Stimulated activated CD8-positive, alpha-beta memory T cell treated with anti-CD3 and anti-CD28 coated beads, Interleukin-4, amount 100 ng/mL, for 1 hour (primary cell): ENCODE data around the gene NAALADL2.
"Not testable (repeated sequence)": the region's sequence is repeated elsewhere in the genome, so short reads cannot be mapped to it uniquely, and the experiment has no call there.

ENCODE experiments used
- DNase-seq, 2 donors: peaks; one replicate each; pipeline ENCODE4 v3.0.0-alpha.2; 2020; ENCODE audit warnings: low read depth in 2 of 2, low spot score in 1 of 2

Gene NAALADL2

GRCh38 chr3:175554801-175555200, 695.7 kb downstream of the NAALADL2 start:
- no peak for DNase-seq

GRCh38 chr3:175558261-175558660, 699.1 kb downstream of the NAALADL2 start:
- DNase-seq: no peak

GRCh38 chr3:175564363-175564762, 705.2 kb downstream of the NAALADL2 start:
- no peak for DNase-seq

GRCh38 chr3:175571096-175571495, 712.0 kb downstream of the NAALADL2 start:
- DNase-seq: no peak

GRCh38 chr3:175573226-175573625, 714.1 kb downstream of the NAALADL2 start:
- DNase-seq: no peak

GRCh38 chr3:175580318-175580717, 721.2 kb downstream of the NAALADL2 start:
- no peak for DNase-seq

GRCh38 chr3:175585898-175586297, 726.8 kb downstream of the NAALADL2 start:
- DNase-seq: no peak

GRCh38 chr3:175590745-175591144, 731.6 kb downstream of the NAALADL2 start:
- no peak for DNase-seq

- no peak for DNase-seq
Measured at GRCh38 chr3:175591375-175591774, 732.2 kb downstream of the NAALADL2 start.

- no peak for DNase-seq
Measured at GRCh38 chr3:175593331-175593730, 734.2 kb downstream of the NAALADL2 start.

- DNase-seq: no peak
Measured at GRCh38 chr3:175598740-175599139, 739.6 kb downstream of the NAALADL2 start.

GRCh38 chr3:175601521-175601920, 742.4 kb downstream of the NAALADL2 start:
- DNase-seq: no peak

- no peak for DNase-seq
Measured at GRCh38 chr3:175605851-175606250, 746.7 kb downstream of the NAALADL2 start.

GRCh38 chr3:175606650-175607318, 747.6 kb downstream of the NAALADL2 start:
- no peak for DNase-seq

GRCh38 chr3:175608356-175608755, 749.2 kb downstream of the NAALADL2 start:
- no peak for DNase-seq

- DNase-seq: no peak
Measured at GRCh38 chr3:175608911-175609310, 749.8 kb downstream of the NAALADL2 start.

GRCh38 chr3:175612487-175613196, 753.5 kb downstream of the NAALADL2 start:
- no peak for DNase-seq

- not testable (repeated sequence) for DNase-seq
Measured at GRCh38 chr3:175614107-175614506, 755.0 kb downstream of the NAALADL2 start.

- DNase-seq: no peak
Measured at GRCh38 chr3:175617247-175617646, 758.1 kb downstream of the NAALADL2 start.

- DNase-seq: no peak
Measured at GRCh38 chr3:175619369-175619768, 760.2 kb downstream of the NAALADL2 start.

GRCh38 chr3:175620093-175620492, 761.0 kb downstream of the NAALADL2 start:
- DNase-seq: no peak

GRCh38 chr3:175620532-175620931, 761.4 kb downstream of the NAALADL2 start:
- DNase-seq: no peak

- no peak for DNase-seq
Measured at GRCh38 chr3:175640958-175641357, 781.8 kb downstream of the NAALADL2 start.
